Activated CD4-positive, alpha-beta T cell treated with anti-CD3 and anti-CD28 coated beads, Interleukin-2, amount 50 U/mL, for 24 hours (primary cell): ENCODE measurements around the gene CRKL.
"Not testable (repeated sequence)": the region's sequence is repeated elsewhere in the genome, so short reads cannot be mapped to it uniquely, and the experiment has no call there.

ENCODE experiments used
- DNase-seq, 2 donors: peaks; one replicate each; pipeline ENCODE4 v3.0.0-alpha.2; 2020; ENCODE audit warnings: low read depth in 1 of 2, low spot score in 1 of 2

CRKL gene

DNA sequence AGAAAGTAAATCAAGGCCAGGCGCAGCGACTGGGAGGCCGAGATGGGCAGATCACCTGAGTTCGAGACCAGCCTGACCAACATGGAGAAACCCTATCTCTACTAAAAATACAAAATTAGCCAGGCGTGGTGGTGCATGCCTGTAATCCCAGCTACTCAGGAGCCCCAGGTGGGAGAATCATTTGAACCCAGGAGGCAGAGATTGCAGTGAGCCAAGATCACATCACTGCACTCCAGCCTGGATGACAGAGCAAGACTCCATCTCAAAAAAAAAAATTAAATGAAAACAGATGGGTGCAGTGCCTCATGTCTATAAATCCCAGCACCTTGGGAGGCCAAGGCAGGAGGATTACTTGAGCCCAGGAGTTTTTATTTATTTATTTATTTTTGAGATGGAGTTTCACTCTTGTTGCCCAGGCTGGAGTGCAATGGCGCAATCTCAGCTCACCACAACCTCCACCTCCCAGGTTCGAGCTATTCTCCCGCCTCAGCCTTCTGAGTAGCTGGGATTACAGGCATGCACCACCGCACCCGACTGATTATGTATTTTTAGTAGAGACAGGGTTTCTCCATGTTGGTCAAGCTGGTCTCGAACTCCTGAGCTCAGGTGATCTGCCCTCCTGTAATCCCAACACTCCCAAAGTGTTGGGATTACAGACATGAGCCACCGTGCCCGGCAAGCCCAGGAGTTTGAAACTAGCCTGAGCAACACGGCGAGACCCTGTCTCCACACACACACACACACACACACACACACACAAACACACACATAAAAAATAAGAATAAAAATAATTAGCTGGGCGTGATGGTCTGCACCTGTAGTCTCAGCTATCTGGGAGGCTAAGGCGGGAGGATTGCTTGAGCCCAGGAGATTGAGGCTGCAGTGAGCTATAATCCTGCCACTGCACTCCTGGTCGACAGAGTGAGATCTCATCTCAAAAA is 15.8 kb upstream of the CRKL start:
- not testable (repeated sequence) for DNase-seq

DNA sequence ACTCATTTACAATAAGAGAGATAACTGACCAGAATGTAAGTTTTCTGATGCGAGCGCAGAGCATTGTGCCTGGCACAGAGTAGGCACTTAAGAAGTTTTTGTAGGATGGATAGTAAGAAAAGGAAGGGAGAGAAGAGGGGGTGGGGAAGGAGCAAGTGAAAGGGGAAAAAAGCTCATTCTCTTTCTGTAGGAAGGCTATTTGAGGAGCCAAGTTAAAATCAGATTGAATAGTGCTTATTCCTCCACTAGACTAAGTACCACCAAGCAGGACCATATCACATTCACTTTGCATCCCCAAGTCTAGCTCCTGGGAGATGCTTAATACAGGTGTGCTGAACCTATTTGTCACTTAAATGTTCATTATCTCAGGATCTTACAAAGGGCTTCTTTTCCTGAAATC is 14.1 kb upstream of the CRKL start:
- no peak for DNase-seq

- no peak for DNase-seq
Observed at GRCh38 chr22:20904008-20904979, 12.9 kb upstream of the CRKL start.

GRCh38 chr22:20904980-20905355 is 12.2 kb upstream of the CRKL start:
- DNase-seq = no peak

GRCh38 chr22:20905415-20906386 is 11.5 kb upstream of the CRKL start:
- no peak for DNase-seq

DNA sequence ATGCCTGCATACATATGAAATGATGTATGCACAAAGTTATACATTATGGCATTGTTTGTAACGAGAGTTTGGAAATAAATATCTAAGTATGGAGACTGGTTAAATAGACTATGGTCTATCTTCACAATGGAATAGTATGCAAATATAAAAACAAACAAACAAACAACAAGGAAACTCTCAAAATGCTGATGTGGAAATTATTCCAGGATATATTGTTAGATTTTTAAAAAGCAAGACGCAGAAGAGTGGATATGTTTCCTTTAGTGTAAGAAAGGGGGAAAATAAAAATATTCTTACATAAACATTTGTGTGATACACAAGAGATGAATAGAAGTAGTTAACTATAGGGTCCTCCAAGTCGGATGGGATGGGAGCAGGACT is 10.8 kb upstream of the CRKL start:
- no peak for DNase-seq

DNA sequence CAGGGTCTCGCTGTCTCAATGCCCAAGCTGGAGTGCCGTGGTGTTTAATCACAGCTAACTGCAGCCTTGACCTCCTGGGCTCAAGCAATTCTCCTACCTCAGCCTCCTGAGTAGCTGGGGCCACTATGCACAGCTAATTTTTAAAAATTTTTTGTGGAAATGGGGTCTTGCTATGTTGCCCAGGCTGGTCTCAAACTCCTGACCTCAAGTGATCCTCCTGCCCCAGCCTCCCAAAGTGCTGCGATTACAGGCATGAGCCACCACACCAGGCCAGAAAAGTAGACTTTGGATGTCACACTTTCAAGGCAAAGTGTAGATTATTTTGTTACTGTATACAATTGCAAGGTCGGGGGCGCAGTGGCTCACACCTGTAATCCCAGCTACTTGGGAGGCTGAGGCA is 8.5 kb upstream of the CRKL start:
- DNase-seq = not testable (repeated sequence)

GRCh38 chr22:20909543-20910303 is 7.5 kb upstream of the CRKL start:
- no peak for DNase-seq

- DNase-seq = no peak
Observed at GRCh38 chr22:20912494-20912893, 4.7 kb upstream of the CRKL start.

GRCh38 chr22:20918663-20919218 is 1.5 kb downstream of the CRKL start:
- no peak for DNase-seq

DNA sequence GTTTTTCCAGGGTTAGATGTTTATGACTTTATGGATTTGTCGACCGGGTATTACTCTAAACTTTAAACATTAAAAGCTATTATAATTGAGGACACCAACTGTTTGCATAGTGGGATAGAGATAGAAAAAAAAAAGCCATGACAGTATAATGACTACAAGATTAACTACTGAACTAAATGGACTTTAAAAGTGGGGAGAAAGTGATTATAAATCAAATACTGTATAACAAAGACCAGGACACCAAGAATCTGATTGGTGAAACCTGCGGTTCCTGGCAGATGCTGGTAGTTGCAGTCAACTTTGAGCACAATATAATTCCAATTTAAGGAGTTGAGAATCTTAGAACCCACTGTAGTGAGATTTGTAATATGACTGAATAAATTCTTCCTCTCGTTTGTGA is 2.5 kb downstream of the CRKL start:
- DNase-seq = no peak

- DNase-seq = no peak
Observed at GRCh38 chr22:20920881-20921203, 3.6 kb downstream of the CRKL start.

GRCh38 chr22:20922141-20922751 is 5.0 kb downstream of the CRKL start:
- no peak for DNase-seq

DNA sequence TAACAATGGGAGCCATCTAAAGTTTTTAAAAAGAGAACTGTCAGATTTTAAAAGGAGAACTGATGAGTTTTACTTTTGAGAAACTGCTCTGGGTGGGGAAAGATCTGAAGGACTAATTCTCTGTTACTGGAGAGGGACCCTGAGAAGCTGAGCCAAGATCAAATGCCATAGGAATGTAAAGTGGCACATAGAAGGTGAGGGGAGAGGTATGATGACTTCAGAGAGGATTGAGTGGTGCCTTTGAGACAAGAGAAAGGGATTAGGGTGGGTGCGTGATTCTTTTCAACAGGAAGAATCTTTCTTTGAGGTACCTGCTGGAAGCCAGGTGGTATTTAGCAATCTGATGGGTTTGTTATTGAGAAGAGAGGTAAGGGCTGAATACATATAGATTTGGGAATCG is 9.0 kb downstream of the CRKL start:
- DNase-seq = no peak

- no peak for DNase-seq
Observed at GRCh38 chr22:20927940-20928572, 10.8 kb downstream of the CRKL start.

DNA sequence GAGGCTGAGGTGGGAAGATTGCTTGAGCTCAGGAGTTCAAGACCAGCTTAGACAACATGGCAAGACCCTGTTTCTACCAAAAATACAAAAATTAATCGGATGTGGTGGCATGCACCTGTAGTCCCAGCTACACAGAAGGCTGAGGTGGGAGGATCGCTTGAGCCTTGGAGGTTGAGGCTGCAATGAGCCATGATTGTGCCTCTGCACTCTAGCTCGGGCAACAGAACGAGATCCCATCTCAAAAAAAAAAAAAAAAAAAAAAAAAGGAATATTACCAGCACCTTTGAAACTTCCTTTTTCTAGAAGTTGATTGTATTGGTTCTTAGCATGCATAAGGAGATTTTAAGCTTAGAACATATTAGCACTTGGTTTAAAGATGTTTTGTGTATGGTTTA is 11.4 kb downstream of the CRKL start:
- DNase-seq = no peak

DNA sequence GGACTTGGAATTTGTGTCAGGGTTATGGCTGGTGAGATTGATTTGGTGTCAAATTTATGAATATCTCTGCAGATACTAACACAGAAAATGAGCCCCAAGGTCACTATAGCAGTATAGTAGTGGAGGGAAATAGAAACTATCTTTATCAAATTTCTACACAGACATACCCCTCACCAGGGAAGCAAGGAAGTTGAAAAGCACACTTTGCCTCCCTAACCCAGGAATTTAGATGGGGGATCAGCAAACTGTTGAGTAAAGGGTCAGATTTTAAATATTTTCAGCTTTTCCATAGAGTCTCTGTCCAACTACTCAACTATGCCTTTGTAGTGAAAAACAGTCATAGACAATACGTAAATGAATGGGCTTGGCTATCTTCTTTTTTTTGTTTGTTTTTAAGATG is 12.8 kb downstream of the CRKL start:
- no peak for DNase-seq

GRCh38 chr22:20930435-20930834 is 13.2 kb downstream of the CRKL start:
- not testable (repeated sequence) for DNase-seq

DNA sequence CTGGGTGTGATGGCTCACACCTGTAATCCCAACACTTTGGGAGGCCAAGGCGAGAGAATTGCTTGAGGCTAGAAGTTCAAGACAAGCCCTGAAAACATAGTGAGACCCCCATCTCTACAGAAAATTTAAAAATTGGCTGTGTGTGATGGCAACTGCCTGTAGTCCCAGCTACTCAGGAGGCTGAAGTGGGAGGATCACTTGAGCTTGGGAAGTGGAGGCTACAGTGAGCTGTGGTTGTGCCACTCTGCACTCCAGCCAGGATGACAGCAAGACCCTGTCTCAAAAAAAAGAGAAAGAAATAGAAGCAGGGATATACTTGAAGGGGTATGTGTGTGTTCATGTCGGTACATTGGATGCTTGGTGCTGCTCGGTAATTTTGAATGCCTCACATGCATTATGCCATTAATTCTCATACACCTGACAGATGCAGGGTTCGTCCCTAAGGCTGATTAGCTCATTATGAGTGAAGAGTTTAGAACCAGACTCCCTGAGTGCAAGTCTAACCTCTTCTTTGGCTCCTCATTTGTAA is 14.0 kb downstream of the CRKL start:
- DNase-seq = no peak
